Ureter (tissue), 1 donor: Measurements from ENCODE around the gene FEZF1. TPM values are rescaled to one million over a fixed set of nuclear protein-coding genes. Genes with fewer than 3 reads are reported as not detected.
"Not testable (repeated sequence)": the region's sequence is repeated elsewhere in the genome, so short reads cannot be mapped to it uniquely, and the experiment has no call there.

ENCODE experiments used
- DNase-seq: peaks from one replicate; pipeline ENCODE4 v3.0.0-alpha.2; 2020; ENCODE audit warnings: low spot score
- total RNA-seq: library from RNA; stranded (reverse); gene quantifications from one replicate; pipeline ENCODE4 v1.2.4, GENCODE V29; 2023
- donor health status: DM: yes; HTN: yes; CAD: no.

The FEZF1 gene
- total RNA-seq, 1 donor from 2014 or later = not detected

- DNase-seq = no peak
Observed at GRCh38 chr7:122307228-122307621, 2.7 kb upstream of the FEZF1 start.

GRCh38 chr7:122306320-122307227 is 2.0 kb upstream of the FEZF1 start:
- DNase-seq = no peak

- DNase-seq = no peak
Observed at GRCh38 chr7:122305475-122306319, 1.1 kb upstream of the FEZF1 start.

- DNase-seq = no peak
Observed at GRCh38 chr7:122304996-122305421, 459 bp upstream of the FEZF1 start.

- no peak for DNase-seq
Observed at GRCh38 chr7:122303531-122304318, 825 bp downstream of the FEZF1 start.

- no peak for DNase-seq
Observed at GRCh38 chr7:122302761-122303530, 1.6 kb downstream of the FEZF1 start.

- DNase-seq = no peak
Observed at GRCh38 chr7:122301858-122302760, 2.4 kb downstream of the FEZF1 start.

GRCh38 chr7:122300956-122301833 is 3.4 kb downstream of the FEZF1 start:
- DNase-seq = no peak

GRCh38 chr7:122300211-122300932 is 4.2 kb downstream of the FEZF1 start:
- DNase-seq = no peak

GRCh38 chr7:122299624-122300210 is 4.8 kb downstream of the FEZF1 start:
- DNase-seq = no peak

GRCh38 chr7:122298618-122299017 is 5.9 kb downstream of the FEZF1 start:
- no peak for DNase-seq

GRCh38 chr7:122298131-122298530 is 6.4 kb downstream of the FEZF1 start:
- no peak for DNase-seq

- no peak for DNase-seq
Observed at GRCh38 chr7:122291189-122291588, 13.4 kb downstream of the FEZF1 start.

- no peak for DNase-seq
Observed at GRCh38 chr7:122290476-122290875, 14.1 kb downstream of the FEZF1 start.

GRCh38 chr7:122289426-122289825 is 15.1 kb downstream of the FEZF1 start:
- DNase-seq = no peak

GRCh38 chr7:122284608-122285007 is 19.9 kb downstream of the FEZF1 start:
- DNase-seq = not testable (repeated sequence)

- no peak for DNase-seq
Observed at GRCh38 chr7:122273117-122273516, 31.4 kb downstream of the FEZF1 start.

GRCh38 chr7:122269241-122269640 is 35.3 kb downstream of the FEZF1 start:
- no peak for DNase-seq
